ENCODE results near the gene ZNF420. TPM values are rescaled to one million over a fixed set of nuclear protein-coding genes. Genes with fewer than 3 reads are reported as not detected.
A peak's percentile ranks its signal among the peaks of the same experiment; 100 is the strongest.
"Not testable (repeated sequence)": the region's sequence is repeated elsewhere in the genome, so short reads cannot be mapped to it uniquely, and the experiment has no call there.

Gene ZNF420
- total and polyA plus RNA-seq, 2 donors (not counting 1 experiment from before 2014, with no cell fraction given), result 5.6 to 16.5 TPM

GRCh38 chr19:37056776-37057175 is 21.5 kb upstream of the ZNF420 start:
- DNase-seq (ENCODE audit: low read depth in 2 of 2), result no peak
- Histone ChIP-seq H4K20me1 (ENCODE audit: control insufficient read depth, extremely low read depth, insufficient read depth, low read length) (no peaks in the 10 kb centered on the region), H3K4me2 (ENCODE audit: extremely low read depth, insufficient read depth, low read length) (no peak overlapping the region), H3K27me3 (ENCODE audit: control insufficient read depth, insufficient read depth, low read length) (no peaks in the 10 kb centered on the region), H3K36me3 (ENCODE audit: control insufficient read depth, insufficient read depth, low read length) (no peaks in the 10 kb centered on the region), H3K27ac (ENCODE audit: insufficient read depth, low read length) (no peak overlapping the region), H2AFZ (ENCODE audit: low read length) (no peak overlapping the region), H3K4me1 (ENCODE audit: control insufficient read depth, extremely low read depth, insufficient read depth, low read length) (no peaks in the 10 kb centered on the region), H3K4me3 (replicated peaks in 1 of 4; ENCODE audit: control extremely low read depth in 1 of 4, insufficient read depth in 1 of 4, low read depth in 3 of 4, low read length in 4 of 4) (no peak overlapping the region), H3K79me2 (ENCODE audit: control insufficient read depth, insufficient read depth, low read length) (no peaks in the 10 kb centered on the region), H3K9me3 (ENCODE audit: control insufficient read depth, insufficient read depth, low read depth, low read length) (no peaks in the 10 kb centered on the region), H3K9ac (ENCODE audit: insufficient read depth, low read length) (no peak overlapping the region)
- TF ChIP-seq CTCF (conservative IDR thresholded peaks at IDR 0.05 in 1 of 2, IDR thresholded peaks at IDR 0.05 in 1 of 2; ENCODE audit: low read depth in 1 of 2, low read length in 2 of 2), result no peak
- TF ChIP-seq EZH2 (IDR thresholded peaks at IDR 0.05; ENCODE audit: low read length, missing control alignments), result no peak

- H3K9me3 ChIP-seq (ENCODE audit: control insufficient read depth, insufficient read depth, low read depth, low read length), result no peaks in the 10 kb centered on the region
- no peak overlapping the region for H3K27ac ChIP-seq (ENCODE audit: insufficient read depth, low read length)
- no peak overlapping the region for H3K9ac ChIP-seq (ENCODE audit: insufficient read depth, low read length)
- H3K36me3 ChIP-seq (ENCODE audit: control insufficient read depth, insufficient read depth, low read length), result no peaks in the 10 kb centered on the region
- no peak for TF ChIP-seq EZH2 (IDR thresholded peaks at IDR 0.05; ENCODE audit: low read length, missing control alignments)
- no peak for TF ChIP-seq CTCF (conservative IDR thresholded peaks at IDR 0.05 in 1 of 2, IDR thresholded peaks at IDR 0.05 in 1 of 2; ENCODE audit: low read depth in 1 of 2, low read length in 2 of 2)
- H3K4me2 ChIP-seq (ENCODE audit: extremely low read depth, insufficient read depth, low read length), result no peak overlapping the region
- H2AFZ ChIP-seq (ENCODE audit: low read length), result no peak overlapping the region
- H3K4me3 ChIP-seq (replicated peaks in 1 of 4; ENCODE audit: control extremely low read depth in 1 of 4, insufficient read depth in 1 of 4, low read depth in 3 of 4, low read length in 4 of 4), result no peak overlapping the region
- no peaks in the 10 kb centered on the region for H3K79me2 ChIP-seq (ENCODE audit: control insufficient read depth, insufficient read depth, low read length)
- H3K4me1 ChIP-seq (ENCODE audit: control insufficient read depth, extremely low read depth, insufficient read depth, low read length), result no peaks in the 10 kb centered on the region
- H4K20me1 ChIP-seq (ENCODE audit: control insufficient read depth, extremely low read depth, insufficient read depth, low read length), result no peaks in the 10 kb centered on the region
- no peaks in the 10 kb centered on the region for H3K27me3 ChIP-seq (ENCODE audit: control insufficient read depth, insufficient read depth, low read length)
- no peak for DNase-seq (ENCODE audit: low read depth in 2 of 2)
Measured at GRCh38 chr19:37059142-37059541, 19.1 kb upstream of the ZNF420 start.

GRCh38 chr19:37064886-37065285 is 13.3 kb upstream of the ZNF420 start:
- peak in 1 of 2 donors; percentile 16 for DNase-seq (ENCODE audit: low read depth in 2 of 2)
- not testable (repeated sequence) for H3K4me2 ChIP-seq (ENCODE audit: extremely low read depth, insufficient read depth, low read length); H3K36me3 ChIP-seq (ENCODE audit: control insufficient read depth, insufficient read depth, low read length); H2AFZ ChIP-seq (ENCODE audit: low read length); H4K20me1 ChIP-seq (ENCODE audit: control insufficient read depth, extremely low read depth, insufficient read depth, low read length); H3K4me3 ChIP-seq (replicated peaks in 1 of 4; ENCODE audit: control extremely low read depth in 1 of 4, insufficient read depth in 1 of 4, low read depth in 3 of 4, low read length in 4 of 4); H3K4me1 ChIP-seq (ENCODE audit: control insufficient read depth, extremely low read depth, insufficient read depth, low read length); H3K79me2 ChIP-seq (ENCODE audit: control insufficient read depth, insufficient read depth, low read length); H3K27ac ChIP-seq (ENCODE audit: insufficient read depth, low read length); H3K27me3 ChIP-seq (ENCODE audit: control insufficient read depth, insufficient read depth, low read length); H3K9ac ChIP-seq (ENCODE audit: insufficient read depth, low read length); H3K9me3 ChIP-seq (ENCODE audit: control insufficient read depth, insufficient read depth, low read depth, low read length)

Data from fibroblast of lung (primary cell).